Measurements from ENCODE around the gene EEF1A2.
A peak's percentile ranks its signal among the peaks of the same experiment; 100 is the strongest.

DNA sequence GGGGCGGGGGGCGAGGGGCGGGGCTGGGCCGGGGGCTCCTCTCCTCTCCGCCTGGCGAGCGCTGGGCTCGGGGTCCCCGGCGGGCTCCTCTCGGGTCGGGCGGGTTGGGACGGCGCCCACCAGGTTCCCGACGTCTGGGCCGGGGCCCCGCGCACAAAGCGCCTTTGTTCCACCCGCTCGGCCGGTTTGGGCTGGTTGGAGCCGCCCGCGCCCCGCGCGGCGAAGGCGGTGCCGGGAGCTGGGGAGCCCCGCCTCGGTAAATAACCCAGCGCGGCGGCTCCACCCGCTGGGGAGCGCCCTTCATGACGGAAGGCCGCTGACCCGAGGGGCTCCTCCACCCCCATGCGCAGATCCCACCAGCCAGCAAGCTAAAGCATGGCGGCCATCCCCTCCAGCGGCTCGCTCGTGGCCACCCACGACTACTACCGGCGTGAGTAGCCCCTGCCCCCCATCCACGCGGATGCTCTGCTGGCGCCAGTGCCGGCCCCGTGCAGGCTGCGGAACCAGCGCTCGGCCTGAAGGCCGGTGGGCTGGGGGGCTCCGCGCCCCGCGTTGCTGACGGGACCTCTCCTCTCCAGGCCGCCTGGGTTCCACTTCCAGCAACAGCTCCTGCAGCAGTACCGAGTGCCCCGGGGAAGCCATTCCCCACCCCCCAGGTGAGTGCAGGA is 22.2 kb upstream of the EEF1A2 start:
- TF ChIP-seq, protein P1, sequence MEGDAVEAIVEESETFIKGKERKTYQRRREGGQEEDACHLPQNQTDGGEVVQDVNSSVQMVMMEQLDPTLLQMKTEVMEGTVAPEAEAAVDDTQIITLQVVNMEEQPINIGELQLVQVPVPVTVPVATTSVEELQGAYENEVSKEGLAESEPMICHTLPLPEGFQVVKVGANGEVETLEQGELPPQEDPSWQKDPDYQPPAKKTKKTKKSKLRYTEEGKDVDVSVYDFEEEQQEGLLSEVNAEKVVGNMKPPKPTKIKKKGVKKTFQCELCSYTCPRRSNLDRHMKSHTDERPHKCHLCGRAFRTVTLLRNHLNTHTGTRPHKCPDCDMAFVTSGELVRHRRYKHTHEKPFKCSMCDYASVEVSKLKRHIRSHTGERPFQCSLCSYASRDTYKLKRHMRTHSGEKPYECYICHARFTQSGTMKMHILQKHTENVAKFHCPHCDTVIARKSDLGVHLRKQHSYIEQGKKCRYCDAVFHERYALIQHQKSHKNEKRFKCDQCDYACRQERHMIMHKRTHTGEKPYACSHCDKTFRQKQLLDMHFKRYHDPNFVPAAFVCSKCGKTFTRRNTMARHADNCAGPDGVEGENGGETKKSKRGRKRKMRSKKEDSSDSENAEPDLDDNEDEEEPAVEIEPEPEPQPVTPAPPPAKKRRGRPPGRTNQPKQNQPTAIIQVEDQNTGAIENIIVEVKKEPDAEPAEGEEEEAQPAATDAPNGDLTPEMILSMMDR (IDR thresholded peaks at IDR 0.05), result peak; percentile 7
- TF ChIP-seq EZH2 (IDR thresholded peaks at IDR 0.05), result no peak
